NB4 (cell line): Measurements from ENCODE around the gene PDE11A.

Experiments
- DNase-seq: peaks from one replicate; pipeline ENCODE4 v3.0.0; 2010; ENCODE audit warnings: low read depth
- H3K4me3 ChIP-seq: one replicate; pipeline ENCODE4 v1.5.1; 2011; ENCODE audit warnings: mild to moderate bottlenecking, low read depth, low read length, moderate library complexity
- CTCF ChIP-seq: IDR thresholded peaks from one replicate; pipeline ENCODE4 v1.5.1; 2012; ENCODE audit warnings: low read depth, low read length
- MAX ChIP-seq: IDR thresholded peaks from 2 replicates; pipeline ENCODE4 v1.6.1; 2011; ENCODE audit warnings: low read depth, low read length
- MYC ChIP-seq: IDR thresholded peaks from 2 replicates; pipeline ENCODE4 v1.6.1; 2011; ENCODE audit warnings: low read depth, low read length
- POLR2A ChIP-seq: IDR thresholded peaks from 2 replicates; pipeline ENCODE4 v1.6.1; 2011; ENCODE audit warnings: mild to moderate bottlenecking; ENCODE audit not compliant: insufficient read length; ENCODE audit errors: extremely low read depth

PDE11A gene

GRCh38 chr2:177682836-177683660 is 389.5 kb downstream of the PDE11A start:
- H3K4me3 ChIP-seq: no peak overlapping the region
- TF ChIP-seq POLR2A: no peak
- no peak for TF ChIP-seq MYC
- no peak for TF ChIP-seq MAX
- no peak for TF ChIP-seq CTCF
- DNase-seq: no peak

- no peak overlapping the region for H3K4me3 ChIP-seq
- no peak for DNase-seq
- TF ChIP-seq CTCF (no peak), MYC (no peak), POLR2A (no peak), MAX (no peak)
Measured at GRCh38 chr2:177682006-177682405, 390.6 kb downstream of the PDE11A start.

- TF ChIP-seq POLR2A: no peak
- TF ChIP-seq MAX: no peak
- no peak for TF ChIP-seq MYC
- no peak for TF ChIP-seq CTCF
- no peak for DNase-seq
- H3K4me3 ChIP-seq: no peak overlapping the region
Measured at GRCh38 chr2:177680866-177681712, 391.5 kb downstream of the PDE11A start.

- DNase-seq: no peak
- no peak for TF ChIP-seq CTCF
- no peak for TF ChIP-seq MAX
- TF ChIP-seq MYC: no peak
- TF ChIP-seq POLR2A: no peak
- H3K4me3 ChIP-seq: no peak overlapping the region
Measured at GRCh38 chr2:177679611-177680605, 392.7 kb downstream of the PDE11A start.

GRCh38 chr2:177678939-177679338 is 393.6 kb downstream of the PDE11A start:
- no peak overlapping the region for H3K4me3 ChIP-seq
- no peak for DNase-seq
- no peak for TF ChIP-seq MAX
- TF ChIP-seq POLR2A: no peak
- no peak for TF ChIP-seq MYC
- no peak for TF ChIP-seq CTCF
